Measurements from ENCODE around the gene MCFD2. TPM values are rescaled to one million over a fixed set of nuclear protein-coding genes. Genes with fewer than 3 reads are reported as not detected.

MCFD2 gene
- total RNA-seq, 1 donor from 2014 or later: 48.9 TPM

- intact Hi-C loops (cut with micrococcal nuclease): loop anchor here (1.0 kb wide), 1 partner anchor 219 kb away; no protein-coding TSS in a partner anchor
Observed at GRCh38 chr2:46875962-46876689, 39.5 kb downstream of the MCFD2 start.

- intact Hi-C loops (cut with micrococcal nuclease): no loop called here
Observed at GRCh38 chr2:46875226-46875899, 40.2 kb downstream of the MCFD2 start.

GRCh38 chr2:46874236-46874929, 41.2 kb downstream of the MCFD2 start:
- intact Hi-C loops (cut with micrococcal nuclease): no loop called here

- intact Hi-C loops (cut with micrococcal nuclease): no loop called here
Observed at GRCh38 chr2:46873604-46874068, 42.0 kb downstream of the MCFD2 start.

- intact Hi-C loops (cut with micrococcal nuclease): no loop called here
Observed at GRCh38 chr2:46872902-46873603, 42.6 kb downstream of the MCFD2 start.

GRCh38 chr2:46871976-46872381, 43.6 kb downstream of the MCFD2 start:
- intact Hi-C loops (cut with micrococcal nuclease): no loop called here

GRCh38 chr2:46870051-46870839, 45.4 kb downstream of the MCFD2 start:
- intact Hi-C loops (cut with micrococcal nuclease): no loop called here

- intact Hi-C loops (cut with micrococcal nuclease): no loop called here
Observed at GRCh38 chr2:46869621-46870020, 46.0 kb downstream of the MCFD2 start.

- intact Hi-C loops (cut with micrococcal nuclease): no loop called here
Observed at GRCh38 chr2:46866770-46867246, 48.8 kb downstream of the MCFD2 start.

- intact Hi-C loops (cut with micrococcal nuclease): no loop called here
Observed at GRCh38 chr2:46865181-46865970, 50.2 kb downstream of the MCFD2 start.

- intact Hi-C loops (cut with micrococcal nuclease): no loop called here
Observed at GRCh38 chr2:46863882-46864281, 51.7 kb downstream of the MCFD2 start.

- intact Hi-C loops (cut with micrococcal nuclease): no loop called here
Observed at GRCh38 chr2:46862514-46862913, 53.1 kb downstream of the MCFD2 start.

- intact Hi-C loops (cut with micrococcal nuclease): no loop called here
Observed at GRCh38 chr2:46861916-46862315, 53.7 kb downstream of the MCFD2 start.

- intact Hi-C loops (cut with micrococcal nuclease): no loop called here
Observed at GRCh38 chr2:46859482-46859881, 56.1 kb downstream of the MCFD2 start.

GRCh38 chr2:46858702-46859090, 56.9 kb downstream of the MCFD2 start:
- intact Hi-C loops (cut with micrococcal nuclease): no loop called here

- intact Hi-C loops (cut with micrococcal nuclease): no loop called here
Observed at GRCh38 chr2:46857871-46858701, 57.5 kb downstream of the MCFD2 start.

GRCh38 chr2:46856336-46856735, 59.3 kb downstream of the MCFD2 start:
- intact Hi-C loops (cut with micrococcal nuclease): no loop called here

GRCh38 chr2:46855805-46856204, 59.8 kb downstream of the MCFD2 start:
- intact Hi-C loops (cut with micrococcal nuclease): no loop called here

GRCh38 chr2:46854260-46854659, 61.3 kb downstream of the MCFD2 start:
- intact Hi-C loops (cut with micrococcal nuclease): no loop called here
